Activated B cell treated with CpG ODN at 0.5 μM for 24 hours (primary cell): ENCODE results near the gene DLG3. TPM values are rescaled to one million over a fixed set of nuclear protein-coding genes. Genes with fewer than 3 reads are reported as not detected.

ENCODE experiments used
- ATAC-seq: fragments of 200-7000 bp; cut with Tn5 transposase; one replicate; pipeline ENCODE4 v1.10.0; 2021; ENCODE audit warnings: low read depth, mild to moderate bottlenecking, moderate library complexity
- CTCF ChIA-PET: fragments of 350-600 bp; sonication (Branson Sonifier 250); formaldehyde crosslinking; loops from one replicate; lab custom pipeline; 2021; ENCODE audit warnings: antibody characterized with exemption; lab: Charles Lee
- POLR2A ChIA-PET: fragments of 350-600 bp; sonication (Branson Sonifier 250); formaldehyde crosslinking; loops from one replicate; lab custom pipeline; 2021; ENCODE audit warnings: antibody characterized with exemption; lab: Charles Lee
- DNase-seq: peaks from one replicate; pipeline ENCODE4 v3.0.0; 2022
- H3K27ac Mint-ChIP-seq: one replicate; pipeline ENCODE4 v1.8.0; 2020; ENCODE audit warnings: mixed read lengths
- H3K27me3 Mint-ChIP-seq: one replicate; pipeline ENCODE4 v1.8.0; 2021; ENCODE audit warnings: mixed read lengths
- H3K36me3 Mint-ChIP-seq: one replicate; pipeline ENCODE4 v1.8.0; 2021; ENCODE audit warnings: low read depth, mixed read lengths
- H3K4me1 Mint-ChIP-seq: one replicate; pipeline ENCODE4 v1.8.0; 2021; ENCODE audit warnings: mixed read lengths
- H3K4me3 Mint-ChIP-seq: one replicate; pipeline ENCODE4 v1.8.0; 2020; ENCODE audit warnings: mild to moderate bottlenecking, mixed read lengths
- H3K9me3 Mint-ChIP-seq: one replicate; pipeline ENCODE4 v1.8.0; 2020; ENCODE audit warnings: mixed read lengths
- CTCF ChIP-seq: fragments of 200-600 bp; IDR thresholded peaks from one replicate; pipeline ENCODE4 v1.8.0; 2022; ENCODE audit warnings: antibody characterized with exemption, mild to moderate bottlenecking
- intact Hi-C: fragments of 100-400 bp; cut with micrococcal nuclease; formaldehyde crosslinking; loops from one replicate; pipeline ENCODE4 v1.15.1; 2024
- total RNA-seq: library from RNA; stranded (reverse); gene quantifications from 2 replicates; pipeline ENCODE4 v1.2.3, GENCODE V29; 2022

The DLG3 gene
- total RNA-seq, 1 donor from 2014 or later: 2.4 TPM

- H3K4me1 Mint-ChIP-seq: no peaks in the 10 kb centered on the region
- no peak for ATAC-seq
- CTCF ChIA-PET: no interaction called here
Observed at GRCh38 chrX:70476166-70476933, 31.7 kb downstream of the DLG3 start.

GRCh38 chrX:70476934-70477733 is 32.5 kb downstream of the DLG3 start:
- no peaks in the 10 kb centered on the region for H3K27me3 Mint-ChIP-seq
- TF ChIP-seq CTCF: no peak
- ChIA-PET POLR2A (no interaction called here), CTCF (no interaction called here)
- H3K27ac Mint-ChIP-seq: no peak overlapping the region
- H3K9me3 Mint-ChIP-seq: no peaks in the 10 kb centered on the region
- peaks cover 5% of the 10 kb centered on the region for H3K36me3 Mint-ChIP-seq
- DNase-seq: no peak
- no peaks in the 10 kb centered on the region for H3K4me1 Mint-ChIP-seq
- no peak for ATAC-seq
- H3K4me3 Mint-ChIP-seq: no peak overlapping the region
- intact Hi-C loops: no loop called here

More at GRCh38 chrX:70476166-70476933, 31.7 kb downstream of the DLG3 start:
- DNase-seq: no peak
- POLR2A ChIA-PET: no interaction called here
- Mint-ChIP-seq H3K9me3 (no peaks in the 10 kb centered on the region), H3K27ac (no peak overlapping the region), H3K27me3 (no peaks in the 10 kb centered on the region), H3K4me3 (no peak overlapping the region), H3K36me3 (no peaks in the 10 kb centered on the region)
- intact Hi-C loops: no loop called here
- no peak for TF ChIP-seq CTCF

- Mint-ChIP-seq H3K27ac (no peak overlapping the region), H3K27me3 (no peaks in the 10 kb centered on the region), H3K4me3 (no peak overlapping the region), H3K9me3 (no peaks in the 10 kb centered on the region), H3K4me1 (no peaks in the 10 kb centered on the region), H3K36me3 (peaks cover 5% of the 10 kb centered on the region)
- ChIA-PET POLR2A (no interaction called here), CTCF (no interaction called here)
- intact Hi-C loops: no loop called here
- ATAC-seq (no peak), DNase-seq (no peak)
- no peak for TF ChIP-seq CTCF
Observed at GRCh38 chrX:70477734-70478075, 33.1 kb downstream of the DLG3 start.

- Mint-ChIP-seq H3K36me3 (peaks cover 5% of the 10 kb centered on the region), H3K9me3 (no peaks in the 10 kb centered on the region), H3K27ac (no peak overlapping the region), H3K4me1 (no peaks in the 10 kb centered on the region), H3K4me3 (no peak overlapping the region), H3K27me3 (no peaks in the 10 kb centered on the region)
- DNase-seq (no peak), ATAC-seq (no peak)
- ChIA-PET CTCF (no interaction called here), POLR2A (no interaction called here)
- TF ChIP-seq CTCF: no peak
- intact Hi-C loops: no loop called here
Observed at GRCh38 chrX:70478526-70479245, 34.1 kb downstream of the DLG3 start.
